Gastrocnemius medialis (tissue), 4 donors: ENCODE results near the gene POU2AF1. TPM values are rescaled to one million over a fixed set of nuclear protein-coding genes. Genes with fewer than 3 reads are reported as not detected.

ENCODE experiments used
- ATAC-seq, 2 donors: fragments of 150-250 bp; one replicate each; pipeline ENCODE4 v1.9.1; 2016
- DNase-seq, 2 donors: peaks; one replicate each; pipeline ENCODE4 v3.0.0-alpha.2; 2019
- H3K27ac ChIP-seq, 4 donors: fragments of 200-600 bp; sonication (generic); 1 replicate in 1 of 4; 2 replicates in 3 of 4; pipeline ENCODE4 v1.5.1; 2016 to 2018; ENCODE audit warnings: mild to moderate bottlenecking in 2 of 4, moderate library complexity in 1 of 4
- H3K27me3 ChIP-seq, 3 donors: fragments of 200-600 bp; sonication (generic) in 2 of 3; 1 replicate in 1 of 3; 2 replicates in 2 of 3; pipeline versions ENCODE4 v1.5.1 to v1.6.0; 2016 to 2019; ENCODE audit warnings: mild to moderate bottlenecking in 1 of 3, moderate library complexity in 1 of 3
- H3K36me3 ChIP-seq, 2 donors: fragments of 200-600 bp; sonication (generic) in 1 of 2; one replicate each; pipeline ENCODE4 v1.5.1; 2017 to 2018
- H3K4me1 ChIP-seq, 2 donors: fragments of 200-600 bp; sonication (generic) in 1 of 2; one replicate each; pipeline ENCODE4 v1.5.1; 2016 to 2017; ENCODE audit warnings: mild to moderate bottlenecking in 2 of 2
- H3K4me3 ChIP-seq, 4 donors: fragments of 200-600 bp; sonication (generic) in 3 of 4; 1 replicate in 1 of 4; 2 replicates in 3 of 4; pipeline ENCODE4 v1.5.1; 2016 to 2019; ENCODE audit warnings: mild to moderate bottlenecking in 2 of 4
- H3K9me3 ChIP-seq, 3 donors: fragments of 200-600 bp; sonication (generic) in 2 of 3; 1 replicate in 1 of 3; 2 replicates in 2 of 3; pipeline ENCODE4 v1.5.1; 2016 to 2019
- POLR2A ChIP-seq, 2 donors: fragments of 450-650 bp; IDR thresholded peaks; one replicate each; pipeline ENCODE4 v1.6.1; 2017; ENCODE audit warnings: antibody characterized with exemption in 2 of 2, mild to moderate bottlenecking in 2 of 2, moderate library complexity in 2 of 2
- in situ Hi-C, 4 donors: fragments of 200-750 bp; cut with MboI; loops; one replicate each; pipeline versions ENCODE4 v1.15.0 to v1.8.0; 2017; ENCODE audit warnings: low sequenced_read_pairs in 4 of 4
- intact Hi-C: fragments of 100-400 bp; cut with DNase I; formaldehyde crosslinking; loops from one replicate; pipeline ENCODE4 v1.15.1; 2023; ENCODE audit warnings: low total_unique reads
- total RNA-seq, 4 donors: library from RNA; depleted of rRNA; stranded (reverse); fragments of >200 nt; gene quantifications; one replicate each; pipeline versions ENCODE4 v1.1.0 to v1.2.3, GENCODE V29; 2016
- TF ChIP-seq, protein P1 (sequence below), 5 experiments: fragments of 450-650 bp in 3 of 5; fragments of 200-600 bp in 2 of 5; sonication (generic) in 2 of 5; IDR thresholded peaks in 4 of 5; conservative IDR thresholded peaks in 1 of 5; 1 replicate in 4 of 5; 2 replicates in 1 of 5; pipeline ENCODE4 v1.5.1; 2016 to 2019; ENCODE audit warnings: antibody characterized with exemption in 5 of 5, mild to moderate bottlenecking in 3 of 5, moderate library complexity in 3 of 5

The POU2AF1 gene
- total RNA-seq, 4 donors from 2014 or later, result 0.29 to 0.78 TPM; not detected in 2

DNA sequence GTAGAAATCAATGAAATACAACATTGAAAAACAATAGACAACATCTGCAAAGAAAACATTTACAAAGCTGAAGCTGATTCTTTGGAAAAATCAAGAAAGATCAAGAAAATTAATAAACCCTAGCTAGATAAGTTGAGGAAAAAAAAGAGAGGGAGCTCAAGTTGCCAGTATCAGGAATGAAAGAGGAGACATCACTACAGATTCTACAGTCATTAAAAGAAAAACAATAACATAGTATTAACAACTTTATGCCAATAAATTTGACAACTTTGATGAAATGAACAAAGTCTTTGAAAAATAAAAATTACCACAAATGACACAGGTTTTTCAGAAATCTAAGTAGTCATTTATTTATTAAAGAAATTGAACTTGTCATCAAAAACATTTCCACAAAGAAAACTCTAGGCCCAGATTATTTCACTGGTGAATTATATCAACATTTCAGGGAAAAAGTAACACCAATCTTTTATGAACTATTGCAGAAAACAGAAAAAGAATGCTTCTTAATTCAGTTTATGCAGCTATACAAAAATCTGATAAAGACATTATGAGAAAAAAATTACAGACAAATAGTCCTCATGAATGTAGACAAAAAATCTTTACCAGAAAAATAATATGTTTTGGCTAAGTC, 39.2 kb downstream of the POU2AF1 start:
- no peaks in the 10 kb centered on the region for H3K36me3 ChIP-seq
- no peak overlapping the region for H3K4me3 ChIP-seq
- H3K9me3 ChIP-seq, result peaks cover 0 to 2% (median 0%) of the 10 kb centered on the region in 3 donors
- DNase-seq (no peak), ATAC-seq (no peak)
- no peaks in the 10 kb centered on the region for H3K27me3 ChIP-seq
- no peaks in the 10 kb centered on the region for H3K4me1 ChIP-seq
- intact Hi-C loops, result loop anchor here (10.0 kb wide), 1 partner anchor 85 kb away; no protein-coding TSS in a partner anchor
- TF ChIP-seq POLR2A (IDR thresholded peaks at IDR 0.05), result no peak
- TF ChIP-seq, protein P1, sequence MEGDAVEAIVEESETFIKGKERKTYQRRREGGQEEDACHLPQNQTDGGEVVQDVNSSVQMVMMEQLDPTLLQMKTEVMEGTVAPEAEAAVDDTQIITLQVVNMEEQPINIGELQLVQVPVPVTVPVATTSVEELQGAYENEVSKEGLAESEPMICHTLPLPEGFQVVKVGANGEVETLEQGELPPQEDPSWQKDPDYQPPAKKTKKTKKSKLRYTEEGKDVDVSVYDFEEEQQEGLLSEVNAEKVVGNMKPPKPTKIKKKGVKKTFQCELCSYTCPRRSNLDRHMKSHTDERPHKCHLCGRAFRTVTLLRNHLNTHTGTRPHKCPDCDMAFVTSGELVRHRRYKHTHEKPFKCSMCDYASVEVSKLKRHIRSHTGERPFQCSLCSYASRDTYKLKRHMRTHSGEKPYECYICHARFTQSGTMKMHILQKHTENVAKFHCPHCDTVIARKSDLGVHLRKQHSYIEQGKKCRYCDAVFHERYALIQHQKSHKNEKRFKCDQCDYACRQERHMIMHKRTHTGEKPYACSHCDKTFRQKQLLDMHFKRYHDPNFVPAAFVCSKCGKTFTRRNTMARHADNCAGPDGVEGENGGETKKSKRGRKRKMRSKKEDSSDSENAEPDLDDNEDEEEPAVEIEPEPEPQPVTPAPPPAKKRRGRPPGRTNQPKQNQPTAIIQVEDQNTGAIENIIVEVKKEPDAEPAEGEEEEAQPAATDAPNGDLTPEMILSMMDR (IDR thresholded peaks at IDR 0.05 in 4 of 5, conservative IDR thresholded peaks at IDR 0.05 in 1 of 5), result no peak
- in situ Hi-C loops, result no loop called here
- no peak overlapping the region for H3K27ac ChIP-seq

DNA sequence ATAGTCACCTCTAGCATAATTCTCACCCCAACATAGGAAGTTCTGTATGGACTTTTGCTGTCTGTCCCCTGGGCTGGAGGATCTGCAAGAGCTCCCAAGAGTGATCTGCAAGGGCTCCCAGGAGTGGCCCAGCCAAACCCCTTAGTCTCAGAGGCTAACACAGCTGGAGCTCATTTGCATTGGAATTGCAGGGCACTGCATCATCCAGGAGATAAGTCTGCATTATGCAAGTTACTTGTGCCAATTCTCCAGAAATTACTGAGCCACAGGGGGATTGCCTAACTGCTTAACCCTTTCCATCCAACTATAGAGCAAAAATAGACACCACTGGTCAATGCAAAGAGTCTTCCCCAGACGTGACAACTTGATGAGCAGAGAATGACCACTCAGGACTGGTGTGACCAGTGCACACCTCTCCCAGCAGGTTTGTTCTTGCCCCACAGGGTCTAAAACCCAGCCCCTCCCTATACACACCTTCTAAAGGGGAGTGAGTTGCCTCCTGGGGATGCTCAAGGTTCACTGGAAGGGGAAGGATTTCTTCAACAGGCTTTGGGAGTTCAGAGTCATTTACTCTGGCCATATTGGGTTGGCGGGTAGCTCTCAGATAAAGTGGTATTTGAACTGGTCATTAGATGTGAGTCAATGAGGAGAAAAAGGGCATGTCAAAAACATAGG, 42.4 kb downstream of the POU2AF1 start:
- in situ Hi-C loops, result no loop called here
- no peaks in the 10 kb centered on the region for H3K27me3 ChIP-seq
- no peak overlapping the region for H3K4me3 ChIP-seq
- H3K4me1 ChIP-seq, result peaks cover 0 to 7% of the 10 kb centered on the region in 2 donors
- intact Hi-C loops, result no loop called here
- DNase-seq (no peak), ATAC-seq (no peak)
- H3K27ac ChIP-seq, result no peak overlapping the region
- TF ChIP-seq, protein P1 (IDR thresholded peaks at IDR 0.05 in 4 of 5, conservative IDR thresholded peaks at IDR 0.05 in 1 of 5), result no peak
- TF ChIP-seq POLR2A (IDR thresholded peaks at IDR 0.05), result no peak
- no peaks in the 10 kb centered on the region for H3K36me3 ChIP-seq
- H3K9me3 ChIP-seq, result peaks cover 0 to 2% (median 0%) of the 10 kb centered on the region in 3 donors

DNA sequence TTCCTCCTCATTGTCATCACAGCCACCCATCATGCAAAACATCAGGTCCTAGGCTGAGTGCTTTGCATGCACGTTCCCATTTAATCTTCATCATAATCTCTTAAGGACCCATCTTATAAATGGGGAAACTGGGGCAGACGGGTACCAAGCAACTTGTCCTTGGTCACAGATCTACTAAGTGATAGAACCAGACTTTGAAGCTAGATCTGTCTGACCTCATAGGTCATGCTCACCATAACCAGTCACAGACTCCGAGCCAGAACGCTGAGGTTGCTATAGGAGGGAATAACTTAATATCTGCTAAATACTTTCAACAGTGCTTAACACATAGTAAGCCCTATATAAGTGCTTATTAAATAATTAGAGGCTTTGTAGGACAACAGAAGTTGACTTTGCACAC, 43.0 kb downstream of the POU2AF1 start:
- intact Hi-C loops, result no loop called here
- H3K27ac ChIP-seq, result no peak overlapping the region
- no peak for TF ChIP-seq POLR2A (IDR thresholded peaks at IDR 0.05)
- TF ChIP-seq, protein P1 (IDR thresholded peaks at IDR 0.05 in 4 of 5, conservative IDR thresholded peaks at IDR 0.05 in 1 of 5), result no peak
- H3K27me3 ChIP-seq, result no peaks in the 10 kb centered on the region
- H3K4me3 ChIP-seq, result no peak overlapping the region
- ATAC-seq (no peak), DNase-seq (no peak)
- in situ Hi-C loops, result no loop called here
- no peaks in the 10 kb centered on the region for H3K36me3 ChIP-seq
- H3K4me1 ChIP-seq, result peaks cover 0 to 13% of the 10 kb centered on the region in 2 donors
- peaks cover 0 to 2% (median 0%) of the 10 kb centered on the region in 3 donors for H3K9me3 ChIP-seq

DNA sequence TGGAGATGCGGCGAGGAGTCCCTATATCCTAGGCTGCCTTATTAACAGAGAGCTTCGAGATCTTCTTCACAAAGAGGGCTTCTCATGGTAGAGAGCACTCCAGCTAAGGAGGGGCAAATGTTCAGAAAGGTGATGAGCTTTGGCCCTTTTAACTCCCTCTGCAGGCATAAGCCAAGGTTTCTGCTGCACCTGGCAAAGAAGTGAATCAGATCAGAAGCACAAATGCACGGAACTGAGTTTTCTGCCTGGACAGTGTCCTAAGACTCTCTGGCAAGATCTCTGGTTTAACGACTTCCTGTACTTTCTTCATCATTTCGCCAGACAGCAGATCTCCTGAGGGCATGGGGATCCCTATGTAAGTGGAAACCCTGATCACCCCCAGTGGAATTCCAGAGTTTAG, 43.5 kb downstream of the POU2AF1 start:
- H3K27me3 ChIP-seq, result no peaks in the 10 kb centered on the region
- no peak for ATAC-seq
- no peak overlapping the region for H3K4me3 ChIP-seq
- no peak for DNase-seq
- in situ Hi-C loops (no loop called here), intact Hi-C loops (no loop called here)
- H3K4me1 ChIP-seq, result peaks cover 0 to 13% of the 10 kb centered on the region in 2 donors
- no peaks in the 10 kb centered on the region for H3K36me3 ChIP-seq
- TF ChIP-seq, protein P1 (IDR thresholded peaks at IDR 0.05 in 4 of 5, conservative IDR thresholded peaks at IDR 0.05 in 1 of 5), result no peak
- no peak for TF ChIP-seq POLR2A (IDR thresholded peaks at IDR 0.05)
- peaks cover 0 to 2% (median 0%) of the 10 kb centered on the region in 3 donors for H3K9me3 ChIP-seq
- H3K27ac ChIP-seq, result no peak overlapping the region
